Bronchial epithelial cell (primary cell): ENCODE results near the gene SPDYE3. TPM values are rescaled to one million over a fixed set of nuclear protein-coding genes. Genes with fewer than 3 reads are reported as not detected.
A peak's percentile ranks its signal among the peaks of the same experiment; 100 is the strongest.
"Not testable (repeated sequence)": the region's sequence is repeated elsewhere in the genome, so short reads cannot be mapped to it uniquely, and the experiment has no call there.

Experiments used
- DNase-seq: peaks from one replicate; pipeline ENCODE4 v3.0.0-alpha.2; 2010; ENCODE audit warnings: low read depth
- FAIRE-seq: peaks from 2 replicates; lab custom pipeline; 2011; peaks lifted over from hg19 to GRCh38; lab: Jason Lieb, UNC
- H3K27me3 ChIP-seq: 2 replicates; pipeline ENCODE4 v1.5.1; 2011; ENCODE audit warnings: low read length; ENCODE audit not compliant: control insufficient read depth, insufficient read depth
- H3K36me3 ChIP-seq: 2 replicates; pipeline ENCODE4 v1.5.1; 2011; ENCODE audit warnings: low read length; ENCODE audit not compliant: control insufficient read depth, insufficient read depth
- H3K4me3 ChIP-seq: 2 replicates; pipeline ENCODE4 v1.5.1; 2011; ENCODE audit warnings: mild to moderate bottlenecking, low read depth, low read length, control low read depth
- total RNA-seq: library from RNA; depleted of rRNA; stranded (reverse); fragments of >200 nt; gene quantifications from 2 replicates; pipeline ENCODE4 v1.2.1, GENCODE V29; 2014

The SPDYE3 gene
- total RNA-seq, 1 donor from 2014 or later: not detected

DNA sequence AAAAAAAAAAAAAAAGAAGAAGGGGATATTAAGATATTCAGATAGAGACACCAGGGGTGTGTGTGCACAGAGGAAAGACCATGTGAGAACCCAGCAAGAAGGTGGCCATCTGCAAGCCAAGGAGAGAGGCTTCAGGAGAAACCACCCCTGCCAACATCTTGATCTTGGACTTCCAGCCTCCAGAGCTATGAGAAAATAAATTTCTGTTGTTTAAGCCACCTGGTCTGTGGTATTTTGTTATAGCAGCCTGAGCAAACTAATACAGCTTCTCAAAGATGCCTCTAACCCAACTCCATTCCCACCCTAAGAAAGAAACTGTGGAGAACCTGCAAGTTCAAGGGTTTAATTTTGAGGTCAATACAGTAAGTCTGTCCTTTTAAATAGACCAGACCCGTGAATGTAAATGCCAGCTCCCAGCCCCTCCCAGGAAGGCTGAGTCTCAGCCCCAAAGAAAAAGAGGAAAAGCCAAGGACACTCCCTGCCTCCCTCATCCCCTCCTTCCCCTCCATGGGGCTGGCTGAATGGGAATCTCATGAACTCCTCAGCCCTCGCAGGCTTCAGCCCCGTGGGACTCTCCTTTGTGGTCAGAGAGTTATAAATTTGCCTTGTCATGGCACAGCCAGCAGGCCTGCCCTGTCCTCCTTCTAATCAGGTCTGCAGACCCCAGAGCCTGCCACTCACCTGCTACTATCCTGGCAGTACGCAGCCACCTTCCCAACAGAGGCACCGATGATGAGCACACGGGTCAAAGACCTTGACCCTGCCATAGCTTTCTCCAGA is 9.5 kb upstream of the SPDYE3 start:
- H3K27me3 ChIP-seq, H3K36me3 ChIP-seq, FAIRE-seq, H3K4me3 ChIP-seq, DNase-seq: not testable (repeated sequence)

DNA sequence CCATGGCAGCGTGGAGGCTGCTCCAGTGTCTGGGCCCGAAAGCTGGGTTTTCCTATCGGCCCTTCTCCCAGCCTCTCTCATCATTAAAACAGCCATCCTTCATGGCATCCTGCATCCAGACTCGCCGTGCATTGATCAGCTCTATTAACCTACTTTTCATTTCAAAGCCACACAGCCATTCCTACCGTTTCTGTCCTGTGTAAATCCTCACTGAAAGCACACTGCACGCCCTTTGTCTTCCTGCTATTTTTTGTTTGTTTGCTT is 8.9 kb upstream of the SPDYE3 start:
- not testable (repeated sequence) for H3K4me3 ChIP-seq, H3K36me3 ChIP-seq, H3K27me3 ChIP-seq, FAIRE-seq, DNase-seq

GRCh38 chr7:100304526-100304925 is 3.0 kb upstream of the SPDYE3 start:
- not testable (repeated sequence) for H3K36me3 ChIP-seq, FAIRE-seq, H3K27me3 ChIP-seq, H3K4me3 ChIP-seq, DNase-seq

DNA sequence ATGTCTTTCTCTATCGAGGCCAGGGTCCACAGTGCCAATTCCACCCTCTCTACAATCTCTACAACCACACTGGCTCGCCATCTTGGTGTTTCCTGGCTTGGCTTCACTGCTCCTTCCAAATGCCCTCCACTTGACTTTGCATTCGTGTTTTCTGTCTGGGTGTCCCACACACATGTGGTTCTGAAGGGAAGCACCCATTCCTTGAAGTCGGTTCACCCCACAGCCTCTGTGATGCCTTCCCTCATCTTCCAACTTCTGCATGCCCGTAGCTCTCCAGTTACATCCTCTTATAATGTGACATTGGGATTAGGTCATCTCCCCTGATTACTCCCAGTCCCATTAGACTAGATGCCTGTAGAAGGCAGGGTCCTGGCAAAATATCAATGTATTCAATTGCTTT is 10.8 kb downstream of the SPDYE3 start:
- not testable (repeated sequence) for H3K4me3 ChIP-seq, H3K27me3 ChIP-seq, DNase-seq, H3K36me3 ChIP-seq, FAIRE-seq

DNA sequence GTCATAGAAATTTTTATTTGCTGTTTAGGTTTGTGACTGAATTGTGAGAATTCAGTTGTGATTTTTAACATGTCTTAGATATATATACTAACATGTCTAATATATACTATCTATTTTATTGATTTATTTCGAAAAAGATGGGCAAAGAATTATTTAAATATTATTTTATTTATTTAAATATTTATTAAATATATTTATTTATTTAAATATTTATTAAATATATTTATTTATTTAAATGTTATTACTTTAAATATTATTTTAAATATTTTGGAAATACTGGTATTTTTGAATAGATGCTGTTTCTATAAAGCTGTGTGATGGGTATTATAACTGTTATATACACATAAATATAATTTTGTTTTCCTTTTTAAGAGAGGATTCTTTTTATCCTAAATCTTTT is 14.1 kb downstream of the SPDYE3 start:
- not testable (repeated sequence) for FAIRE-seq, H3K4me3 ChIP-seq, DNase-seq, H3K36me3 ChIP-seq, H3K27me3 ChIP-seq

DNA sequence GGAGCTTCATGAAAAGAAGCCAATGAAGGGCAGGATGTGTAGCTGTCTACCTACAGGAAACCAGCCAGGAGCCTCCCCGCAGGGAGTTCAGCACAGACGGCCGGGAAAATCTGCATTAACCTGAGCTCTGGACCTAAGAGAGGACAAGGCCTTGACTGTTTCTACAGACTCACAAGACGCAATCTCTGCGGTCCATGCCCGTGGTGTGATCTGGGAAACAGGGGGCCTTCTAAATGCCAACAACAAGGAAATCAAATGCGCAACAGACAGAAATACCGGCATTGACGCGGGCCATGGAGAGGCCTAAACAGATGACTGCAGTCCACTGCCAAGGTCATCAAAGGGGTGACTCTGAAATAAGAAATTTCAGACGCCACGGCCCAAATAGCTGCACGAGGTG is 16.7 kb downstream of the SPDYE3 start:
- H3K4me3 ChIP-seq, H3K36me3 ChIP-seq, DNase-seq, FAIRE-seq, H3K27me3 ChIP-seq: not testable (repeated sequence)

GRCh38 chr7:100325671-100326070 is 18.2 kb downstream of the SPDYE3 start:
- DNase-seq, FAIRE-seq, H3K4me3 ChIP-seq, H3K36me3 ChIP-seq, H3K27me3 ChIP-seq: not testable (repeated sequence)

DNA sequence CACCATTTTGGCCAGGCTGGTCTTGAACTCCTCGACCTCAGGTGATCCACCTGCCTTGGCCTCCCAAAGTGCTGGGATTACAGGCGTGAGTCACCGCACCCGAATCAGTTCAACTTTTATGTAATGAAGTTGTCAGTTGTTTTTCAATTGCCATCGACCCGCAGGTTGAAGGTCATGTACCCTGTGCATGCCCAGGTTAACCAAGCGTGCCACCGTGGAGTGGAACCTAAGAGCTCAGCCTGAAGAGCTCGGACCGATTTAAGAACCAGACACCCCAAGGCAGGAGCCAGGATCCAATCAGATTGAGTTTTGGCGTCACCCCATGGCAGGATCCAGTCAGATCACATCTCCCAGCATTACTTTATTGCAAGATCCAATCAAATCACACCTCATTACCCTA is 19.4 kb downstream of the SPDYE3 start:
- H3K4me3 ChIP-seq, DNase-seq, H3K27me3 ChIP-seq, H3K36me3 ChIP-seq, FAIRE-seq: not testable (repeated sequence)

DNA sequence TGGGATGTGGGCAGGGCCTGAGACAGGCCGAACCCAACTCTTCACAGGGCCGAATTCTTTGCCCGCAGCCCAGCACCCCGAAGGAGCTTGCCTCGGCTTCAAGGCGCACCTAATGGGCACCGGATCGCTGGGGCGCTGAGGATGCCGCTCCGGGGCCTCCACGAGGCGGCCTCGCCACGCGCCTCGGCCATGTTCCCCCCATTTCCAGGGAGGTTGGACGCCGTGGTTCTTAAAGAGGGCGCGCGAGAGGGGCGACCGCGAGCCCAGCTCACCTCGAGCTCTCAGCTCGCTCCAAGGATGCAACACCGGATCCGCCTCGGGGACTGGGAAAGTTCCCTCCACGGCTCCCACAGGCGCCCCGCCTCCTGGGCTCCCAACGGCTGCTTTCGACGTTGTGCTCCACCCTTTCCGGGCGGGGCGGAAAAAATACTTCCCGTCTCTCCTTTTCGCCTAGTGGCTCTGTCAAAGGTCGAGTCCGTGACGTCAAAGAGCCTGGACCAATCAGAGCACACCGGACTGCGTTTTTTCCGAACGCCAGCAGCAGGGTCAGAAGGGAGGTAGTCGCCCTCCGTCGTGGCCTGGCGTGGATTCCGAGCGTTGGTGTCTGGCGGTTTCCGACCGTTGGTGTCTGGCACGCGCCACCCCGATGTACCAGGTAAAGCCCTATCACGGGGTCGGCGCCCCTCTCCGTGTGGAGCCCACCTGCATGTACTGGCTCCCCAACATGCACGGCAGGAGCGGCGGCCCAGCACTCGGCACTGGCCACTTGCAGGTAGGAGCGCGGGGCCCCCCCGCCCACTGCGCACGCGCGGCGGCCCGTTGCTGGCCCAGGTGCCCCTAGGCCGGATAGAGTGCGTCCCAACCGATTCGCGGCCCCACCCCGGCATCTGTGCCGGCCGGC is 28.3 kb downstream of the SPDYE3 start:
- DNase-seq: peak; percentile 85
- not testable (repeated sequence) for H3K27me3 ChIP-seq, H3K36me3 ChIP-seq, FAIRE-seq
- peak overlapping the region; percentile 82 for H3K4me3 ChIP-seq

GRCh38 chr7:100338083-100338696 is 30.7 kb downstream of the SPDYE3 start:
- not testable (repeated sequence) for H3K27me3 ChIP-seq, H3K4me3 ChIP-seq, H3K36me3 ChIP-seq, FAIRE-seq
- DNase-seq: peak; percentile 78

DNA sequence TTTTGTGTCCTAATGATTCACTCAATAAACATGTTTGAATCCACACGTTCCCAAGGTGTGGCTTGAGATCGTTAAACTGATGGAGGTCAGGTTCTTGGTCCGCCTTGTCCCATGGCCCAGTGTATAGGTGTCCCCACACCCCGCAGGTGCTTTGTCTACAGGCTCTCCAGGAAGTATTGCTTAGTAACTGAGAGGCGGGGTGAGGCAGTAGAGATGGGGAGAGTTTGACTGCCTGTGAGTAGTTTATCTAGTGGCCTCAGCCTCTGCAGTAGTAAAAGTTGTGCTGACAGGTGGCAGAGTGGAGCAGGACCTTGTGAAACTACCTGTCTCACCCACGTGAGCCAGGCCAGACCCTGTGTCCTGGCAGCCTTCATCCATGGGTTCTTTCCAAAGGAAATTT is 33.8 kb downstream of the SPDYE3 start:
- not testable (repeated sequence) for H3K4me3 ChIP-seq, FAIRE-seq, H3K27me3 ChIP-seq, H3K36me3 ChIP-seq
- DNase-seq: peak; percentile 19
